Measurements from ENCODE around the gene FRMD4A.

- no peak for TF ChIP-seq CTCF (conservative IDR thresholded peaks at IDR 0.05)
- TF ChIP-seq EZH2 (IDR thresholded peaks at IDR 0.05; ENCODE audit: low read depth): no peak
These were observed 361.5 kb downstream of the FRMD4A start for GRCh38 chr10:13969118-13969791.
